Glutamatergic neuron (in vitro differentiated cells): ENCODE results near the gene PDCD1. TPM values are rescaled to one million over a fixed set of nuclear protein-coding genes. Genes with fewer than 3 reads are reported as not detected.

Experiments
- DNase-seq: peaks from one replicate; pipeline ENCODE4 v3.0.0; 2022
- H3K27ac Mint-ChIP-seq: one replicate; pipeline ENCODE4 v1.8.0; 2020; ENCODE audit warnings: mild to moderate bottlenecking, mixed read lengths, inconsistent platforms; ENCODE audit not compliant: unreplicated experiment
- H3K27me3 Mint-ChIP-seq: one replicate; pipeline ENCODE4 v1.8.0; 2020; ENCODE audit warnings: mild to moderate bottlenecking, moderate library complexity, mixed read lengths, inconsistent platforms; ENCODE audit not compliant: unreplicated experiment
- H3K36me3 Mint-ChIP-seq: one replicate; pipeline ENCODE4 v1.8.0; 2020; ENCODE audit warnings: mild to moderate bottlenecking, mixed read lengths, inconsistent platforms; ENCODE audit not compliant: unreplicated experiment
- H3K4me1 Mint-ChIP-seq: one replicate; pipeline ENCODE4 v1.8.0; 2020; ENCODE audit warnings: mild to moderate bottlenecking, low read depth, mixed read lengths, inconsistent platforms; ENCODE audit not compliant: unreplicated experiment
- H3K4me3 Mint-ChIP-seq: one replicate; pipeline ENCODE4 v1.8.0; 2020; ENCODE audit warnings: mild to moderate bottlenecking, mixed read lengths, inconsistent platforms; ENCODE audit not compliant: unreplicated experiment
- H3K9me3 Mint-ChIP-seq: one replicate; pipeline ENCODE4 v1.8.0; 2020; ENCODE audit warnings: mild to moderate bottlenecking, moderate library complexity, mixed read lengths, inconsistent platforms; ENCODE audit not compliant: unreplicated experiment
- total RNA-seq: library from RNA; stranded (reverse); fragmentation: NEBNext Ultra II Directional; extraction: Animal tissue kit (Norgen Biotek cat#: 25700); gene quantifications from one replicate; pipeline ENCODE4 v1.2.1, GENCODE V29; 2021; ENCODE audit not compliant: unreplicated experiment
- TF ChIP-seq, protein P1 (sequence below): fragments of 200-600 bp; sonication (generic); IDR thresholded peaks from one replicate; pipeline ENCODE4 v1.5.0; 2021; ENCODE audit not compliant: partially characterized antibody, unreplicated experiment

Gene PDCD1
- total RNA-seq, 1 donor from 2014 or later: not detected

DNA sequence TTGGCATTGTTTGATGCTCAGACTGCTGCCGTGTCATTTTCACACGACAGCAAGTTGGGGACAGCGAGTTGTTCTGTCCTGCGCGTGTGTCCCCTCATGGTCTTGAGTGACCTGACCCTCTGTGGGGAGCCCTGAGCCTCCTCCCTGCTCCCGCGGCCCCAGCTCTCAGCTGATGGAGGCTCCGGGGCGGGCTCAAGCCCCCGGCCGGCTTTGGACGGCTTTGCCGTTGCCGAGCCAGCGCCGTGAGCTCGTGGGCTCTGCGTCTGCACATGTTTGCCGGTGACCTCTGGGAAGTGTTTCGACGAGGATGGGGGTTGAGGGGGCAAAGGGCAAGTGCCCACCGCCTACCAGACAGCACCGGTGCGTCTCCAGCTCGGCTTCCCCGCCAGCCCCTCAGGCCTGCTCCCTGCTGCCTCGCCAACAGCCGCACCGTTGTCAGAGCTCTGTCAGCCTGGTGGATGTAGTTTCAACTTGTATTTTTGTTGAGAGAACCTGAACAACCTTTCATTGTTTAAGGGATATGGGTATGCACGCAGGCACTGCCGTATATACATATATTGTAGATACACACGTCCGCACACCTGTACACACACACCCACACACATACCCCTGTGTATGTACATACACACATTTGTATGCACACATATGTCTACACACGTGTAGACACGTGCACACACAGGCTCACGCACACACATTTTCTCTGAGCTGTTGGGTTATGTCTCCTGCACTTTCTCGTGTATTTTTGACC is 13.7 kb downstream of the PDCD1 start:
- TF ChIP-seq, protein P1, sequence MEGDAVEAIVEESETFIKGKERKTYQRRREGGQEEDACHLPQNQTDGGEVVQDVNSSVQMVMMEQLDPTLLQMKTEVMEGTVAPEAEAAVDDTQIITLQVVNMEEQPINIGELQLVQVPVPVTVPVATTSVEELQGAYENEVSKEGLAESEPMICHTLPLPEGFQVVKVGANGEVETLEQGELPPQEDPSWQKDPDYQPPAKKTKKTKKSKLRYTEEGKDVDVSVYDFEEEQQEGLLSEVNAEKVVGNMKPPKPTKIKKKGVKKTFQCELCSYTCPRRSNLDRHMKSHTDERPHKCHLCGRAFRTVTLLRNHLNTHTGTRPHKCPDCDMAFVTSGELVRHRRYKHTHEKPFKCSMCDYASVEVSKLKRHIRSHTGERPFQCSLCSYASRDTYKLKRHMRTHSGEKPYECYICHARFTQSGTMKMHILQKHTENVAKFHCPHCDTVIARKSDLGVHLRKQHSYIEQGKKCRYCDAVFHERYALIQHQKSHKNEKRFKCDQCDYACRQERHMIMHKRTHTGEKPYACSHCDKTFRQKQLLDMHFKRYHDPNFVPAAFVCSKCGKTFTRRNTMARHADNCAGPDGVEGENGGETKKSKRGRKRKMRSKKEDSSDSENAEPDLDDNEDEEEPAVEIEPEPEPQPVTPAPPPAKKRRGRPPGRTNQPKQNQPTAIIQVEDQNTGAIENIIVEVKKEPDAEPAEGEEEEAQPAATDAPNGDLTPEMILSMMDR: no peak
- peaks cover 10% of the 10 kb centered on the region for H3K9me3 Mint-ChIP-seq
- DNase-seq: no peak
- peak overlapping the region; percentile 15 for H3K27ac Mint-ChIP-seq
- H3K4me3 Mint-ChIP-seq: peak overlapping the region; percentile 52
- peaks cover 1% of the 10 kb centered on the region for H3K4me1 Mint-ChIP-seq
- peaks cover 9% of the 10 kb centered on the region for H3K27me3 Mint-ChIP-seq
- H3K36me3 Mint-ChIP-seq: peaks cover 5% of the 10 kb centered on the region

DNA sequence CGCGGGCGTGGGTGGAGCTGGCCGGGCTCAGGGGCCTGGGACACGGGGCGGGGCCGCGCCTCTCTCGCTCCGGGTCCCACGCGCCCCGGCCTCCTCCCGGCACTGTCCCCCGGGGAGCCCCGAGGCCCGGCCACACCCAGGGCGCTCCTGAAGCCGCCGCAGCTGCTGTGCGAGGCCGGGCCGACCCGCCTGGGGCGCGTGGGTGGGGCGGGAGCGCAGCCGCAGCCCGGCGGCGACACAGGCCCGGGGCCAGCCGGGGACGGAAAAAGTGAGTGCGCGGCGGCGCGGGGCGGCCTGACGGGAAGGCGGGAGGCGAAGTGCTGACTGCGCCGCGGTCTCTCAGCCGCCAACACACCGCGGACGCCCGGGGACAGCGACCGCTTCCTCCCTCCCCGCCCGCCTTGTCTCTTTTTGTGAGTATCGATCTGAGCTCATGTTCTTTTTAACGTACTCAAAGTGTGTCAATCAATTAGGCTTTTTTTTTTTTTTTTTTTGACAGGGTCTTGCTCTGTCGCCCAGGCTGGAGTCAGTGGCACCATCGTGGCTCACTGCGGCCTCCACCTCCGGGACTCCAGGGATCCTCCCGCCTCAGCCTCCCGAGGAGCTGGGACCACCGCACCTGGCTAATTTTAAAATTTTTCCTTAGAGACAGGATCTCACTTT is 14.5 kb downstream of the PDCD1 start:
- Mint-ChIP-seq H3K27me3 (peaks cover 9% of the 10 kb centered on the region), H3K9me3 (peaks cover 10% of the 10 kb centered on the region), H3K27ac (no peak overlapping the region), H3K4me3 (peak overlapping the region; percentile 85), H3K4me1 (peaks cover 1% of the 10 kb centered on the region), H3K36me3 (peaks cover 5% of the 10 kb centered on the region)
- TF ChIP-seq, protein P1: no peak
- DNase-seq: peak; percentile 73

DNA sequence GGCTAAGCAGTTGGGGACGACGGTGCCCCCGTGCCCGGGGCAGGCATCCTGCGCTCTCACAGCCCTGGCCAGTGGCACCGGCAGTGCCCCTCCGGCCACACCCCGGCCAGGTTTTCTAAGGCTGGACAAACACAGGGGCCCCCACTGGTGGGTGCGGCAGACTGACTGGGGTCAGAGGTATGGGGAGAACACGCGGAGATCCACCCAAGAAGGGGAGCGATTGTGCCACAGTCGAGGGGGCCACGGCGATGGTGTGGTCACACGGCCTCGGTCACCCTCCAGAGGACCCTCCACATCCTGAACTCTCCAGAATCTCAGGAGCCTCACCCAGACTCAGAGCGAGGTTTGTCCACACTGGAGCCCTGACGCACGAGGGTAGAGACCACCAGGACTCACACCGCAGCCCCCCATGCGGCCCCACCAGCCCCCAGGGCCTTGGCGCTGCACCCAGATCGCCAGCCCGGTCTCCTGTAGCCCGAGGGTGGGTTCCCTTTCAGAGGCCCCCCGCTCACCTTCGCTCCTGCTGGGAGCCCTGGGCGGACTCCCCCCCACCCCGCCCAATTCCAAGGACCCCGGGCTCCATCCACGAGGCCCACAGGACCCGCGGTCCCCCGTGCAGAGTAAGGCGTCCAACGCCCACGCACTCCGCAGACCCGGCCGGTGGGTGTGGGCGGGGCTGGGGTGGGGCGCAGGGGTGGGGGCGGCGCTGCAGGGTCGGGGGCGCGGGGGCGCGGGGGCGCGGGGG is 15.2 kb downstream of the PDCD1 start:
- Mint-ChIP-seq H3K36me3 (peaks cover 5% of the 10 kb centered on the region), H3K27me3 (peaks cover 6% of the 10 kb centered on the region), H3K4me3 (no peak overlapping the region), H3K9me3 (peaks cover 10% of the 10 kb centered on the region), H3K4me1 (peaks cover 1% of the 10 kb centered on the region), H3K27ac (no peak overlapping the region)
- DNase-seq: no peak
- TF ChIP-seq, protein P1: no peak

DNA sequence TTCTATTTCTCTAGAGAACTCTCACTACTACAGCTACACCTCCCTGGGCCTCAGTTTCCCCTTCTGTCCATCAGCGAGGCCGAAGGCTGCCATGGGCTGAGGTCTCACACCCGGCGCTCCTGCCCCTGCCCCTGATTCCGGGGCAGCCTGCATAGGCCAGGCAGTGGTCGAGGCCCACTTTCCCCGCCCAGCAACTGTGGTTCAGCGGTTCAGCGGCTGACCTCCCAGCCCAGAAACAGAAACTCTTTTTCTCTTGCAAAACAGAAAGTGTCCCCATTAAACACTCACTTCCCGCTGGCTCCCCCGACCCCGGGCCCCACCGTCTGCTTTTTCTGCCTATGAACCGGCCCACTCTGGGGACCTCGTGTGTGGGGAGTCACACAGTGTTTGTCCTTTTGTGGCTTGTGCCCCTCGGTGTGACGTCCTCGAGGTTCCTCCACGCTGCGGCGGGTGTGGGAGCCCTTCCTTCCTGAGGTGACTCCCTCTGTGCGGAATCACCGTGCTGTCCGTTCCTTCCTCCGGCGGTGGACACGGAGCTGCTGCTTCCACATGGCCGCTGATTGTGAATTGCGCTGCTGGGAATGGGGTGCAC is 16.0 kb downstream of the PDCD1 start:
- TF ChIP-seq, protein P1: no peak
- DNase-seq: no peak
- H3K36me3 Mint-ChIP-seq: peaks cover 5% of the 10 kb centered on the region
- peaks cover 6% of the 10 kb centered on the region for H3K27me3 Mint-ChIP-seq
- H3K4me1 Mint-ChIP-seq: peaks cover 1% of the 10 kb centered on the region
- H3K27ac Mint-ChIP-seq: no peak overlapping the region
- no peak overlapping the region for H3K4me3 Mint-ChIP-seq
- peaks cover 8% of the 10 kb centered on the region for H3K9me3 Mint-ChIP-seq
